ENCODE results near the gene TBC1D16.

- TF ChIP-seq EZH2 (IDR thresholded peaks at IDR 0.05; ENCODE audit: insufficient read depth, poor library complexity, severe bottlenecking) (no peak), EZH2phosphoT487 (IDR thresholded peaks at IDR 0.05; ENCODE audit: insufficient read depth, low read depth) (no peak)
These were observed 44.3 kb downstream of the TBC1D16 start for GRCh38 chr17:79991140-79991923.

Measured in GM23248 (cell line).